ENCODE data around the gene PSMD5.

DNA sequence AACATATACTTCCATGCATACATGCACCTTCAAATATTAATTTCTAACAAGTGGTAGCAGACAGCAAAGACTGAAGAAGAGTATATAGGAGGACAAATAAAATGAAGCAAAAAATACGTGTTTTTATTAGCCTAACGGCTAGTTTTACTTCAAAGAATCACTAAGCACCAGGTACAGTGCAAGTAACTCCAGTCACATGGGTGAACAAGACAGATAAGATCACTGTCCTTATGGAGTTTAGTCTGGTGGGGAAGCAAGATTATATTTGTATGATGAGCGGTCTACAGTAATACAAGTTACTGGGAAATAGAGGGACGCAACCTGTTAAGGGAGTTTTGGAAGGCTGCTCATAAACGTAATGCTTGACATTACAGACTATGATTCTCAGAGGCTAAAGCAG, 65.5 kb downstream of the PSMD5 start:
- TF ChIP-seq SIN3A (IDR thresholded peaks at IDR 0.05; ENCODE audit: borderline replicate concordance, insufficient read depth, low read length) = no peak
- TF ChIP-seq POLR2AphosphoS5 (IDR thresholded peaks at IDR 0.05; ENCODE audit: low read depth, low read length) = no peak

All from PFSK-1 (cell line).